ENCODE data around the gene KIF23.

Gene KIF23

GRCh38 chr15:69395460-69395859 lies 18.7 kb upstream of the KIF23 start:
- DNase-seq: no peak

GRCh38 chr15:69395991-69396390 lies 18.2 kb upstream of the KIF23 start:
- no peak for DNase-seq

- DNase-seq: no peak
Observed at GRCh38 chr15:69398491-69398891, 15.7 kb upstream of the KIF23 start.

- no peak for DNase-seq
Observed at GRCh38 chr15:69400850-69401249, 13.3 kb upstream of the KIF23 start.

- no peak for DNase-seq
Observed at GRCh38 chr15:69402816-69403215, 11.3 kb upstream of the KIF23 start.

GRCh38 chr15:69403594-69403993 lies 10.6 kb upstream of the KIF23 start:
- DNase-seq: no peak

GRCh38 chr15:69405110-69405509 lies 9.0 kb upstream of the KIF23 start:
- no peak for DNase-seq

- DNase-seq: no peak
Observed at GRCh38 chr15:69407719-69408400, 6.3 kb upstream of the KIF23 start.

- DNase-seq: no peak
Observed at GRCh38 chr15:69408841-69409240, 5.3 kb upstream of the KIF23 start.

GRCh38 chr15:69410248-69410874 lies 3.8 kb upstream of the KIF23 start:
- DNase-seq: no peak

GRCh38 chr15:69412274-69412673 lies 1.9 kb upstream of the KIF23 start:
- no peak for DNase-seq

- no peak for DNase-seq
Observed at GRCh38 chr15:69412701-69413100, 1.4 kb upstream of the KIF23 start.

GRCh38 chr15:69414701-69415167 lies 585 bp downstream of the KIF23 start:
- DNase-seq: no peak

- DNase-seq: no peak
Observed at GRCh38 chr15:69415381-69415780, 1.2 kb downstream of the KIF23 start.

GRCh38 chr15:69417581-69417980 lies 3.4 kb downstream of the KIF23 start:
- DNase-seq: no peak

GRCh38 chr15:69421498-69421897 lies 7.3 kb downstream of the KIF23 start:
- no peak for DNase-seq

GRCh38 chr15:69422336-69422895 lies 8.3 kb downstream of the KIF23 start:
- no peak for DNase-seq

- no peak for DNase-seq
Observed at GRCh38 chr15:69424001-69424400, 9.9 kb downstream of the KIF23 start.

- no peak for DNase-seq
Observed at GRCh38 chr15:69424748-69425413, 10.7 kb downstream of the KIF23 start.

GRCh38 chr15:69433831-69434230 lies 19.7 kb downstream of the KIF23 start:
- no peak for DNase-seq

- no peak for DNase-seq
Observed at GRCh38 chr15:69434238-69434637, 20.1 kb downstream of the KIF23 start.

- no peak for DNase-seq
Observed at GRCh38 chr15:69434679-69435078, 20.5 kb downstream of the KIF23 start.

- DNase-seq: no peak
Observed at GRCh38 chr15:69435985-69436384, 21.8 kb downstream of the KIF23 start.

GRCh38 chr15:69436951-69437350 lies 22.8 kb downstream of the KIF23 start:
- DNase-seq: no peak
